HG03064 (cell line): Measurements from ENCODE around the gene INTS7.

ENCODE experiments used
- ATAC-seq: cut with Tn5 transposase; IDR thresholded peaks from one replicate; pipeline ENCODE4 v1.9.1; 2021; ENCODE audit warnings: low read depth; ENCODE audit not compliant: unreplicated experiment

INTS7 gene, protein sequence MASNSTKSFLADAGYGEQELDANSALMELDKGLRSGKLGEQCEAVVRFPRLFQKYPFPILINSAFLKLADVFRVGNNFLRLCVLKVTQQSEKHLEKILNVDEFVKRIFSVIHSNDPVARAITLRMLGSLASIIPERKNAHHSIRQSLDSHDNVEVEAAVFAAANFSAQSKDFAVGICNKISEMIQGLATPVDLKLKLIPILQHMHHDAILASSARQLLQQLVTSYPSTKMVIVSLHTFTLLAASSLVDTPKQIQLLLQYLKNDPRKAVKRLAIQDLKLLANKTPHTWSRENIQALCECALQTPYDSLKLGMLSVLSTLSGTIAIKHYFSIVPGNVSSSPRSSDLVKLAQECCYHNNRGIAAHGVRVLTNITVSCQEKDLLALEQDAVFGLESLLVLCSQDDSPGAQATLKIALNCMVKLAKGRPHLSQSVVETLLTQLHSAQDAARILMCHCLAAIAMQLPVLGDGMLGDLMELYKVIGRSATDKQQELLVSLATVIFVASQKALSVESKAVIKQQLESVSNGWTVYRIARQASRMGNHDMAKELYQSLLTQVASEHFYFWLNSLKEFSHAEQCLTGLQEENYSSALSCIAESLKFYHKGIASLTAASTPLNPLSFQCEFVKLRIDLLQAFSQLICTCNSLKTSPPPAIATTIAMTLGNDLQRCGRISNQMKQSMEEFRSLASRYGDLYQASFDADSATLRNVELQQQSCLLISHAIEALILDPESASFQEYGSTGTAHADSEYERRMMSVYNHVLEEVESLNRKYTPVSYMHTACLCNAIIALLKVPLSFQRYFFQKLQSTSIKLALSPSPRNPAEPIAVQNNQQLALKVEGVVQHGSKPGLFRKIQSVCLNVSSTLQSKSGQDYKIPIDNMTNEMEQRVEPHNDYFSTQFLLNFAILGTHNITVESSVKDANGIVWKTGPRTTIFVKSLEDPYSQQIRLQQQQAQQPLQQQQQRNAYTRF

DNA sequence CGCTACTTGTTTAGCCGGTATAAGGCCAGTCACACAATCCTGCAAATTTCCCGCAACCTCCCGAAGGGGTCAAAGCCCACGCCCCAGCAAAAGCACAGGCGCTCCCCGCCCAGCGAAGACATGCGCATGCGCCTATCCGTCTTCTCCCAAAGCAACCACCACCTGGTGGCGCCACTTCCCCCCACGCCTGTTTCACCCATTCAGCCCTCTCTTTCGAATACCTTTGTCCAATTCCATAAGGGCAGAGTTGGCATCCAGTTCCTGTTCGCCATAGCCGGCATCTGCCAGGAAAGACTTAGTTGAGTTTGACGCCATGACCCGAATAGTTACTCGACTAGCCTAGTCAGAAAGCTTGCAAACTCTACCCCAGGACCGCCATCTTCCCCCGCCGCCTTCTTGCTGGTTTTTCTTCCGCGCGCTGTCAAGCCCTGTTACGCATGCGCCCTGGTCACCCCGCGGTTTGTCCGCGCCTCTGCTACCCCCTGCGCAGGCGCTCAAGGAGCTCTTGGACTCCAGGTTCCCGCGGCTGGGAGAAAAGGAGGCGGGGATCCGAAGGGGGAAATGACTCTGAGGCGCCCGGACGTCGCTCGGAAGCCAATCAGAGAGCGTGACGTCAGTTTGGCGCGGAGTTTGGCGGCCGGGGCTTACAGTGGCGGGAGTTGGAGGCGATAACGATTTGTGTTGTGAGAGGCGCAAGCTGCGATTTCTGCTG is at the start of gene INTS7, which contains the start of gene DTL:
TSS of gene INTS7 (minus strand) at position 435 of the 712 bp plus-strand sequence. CDS start at position 315, 120 bp downstream.
TSS of gene DTL (plus strand) at position 626 of the 712 bp plus-strand sequence. CDS start 143 bp downstream, outside the sequence.
- peak; percentile 67 for ATAC-seq

DNA sequence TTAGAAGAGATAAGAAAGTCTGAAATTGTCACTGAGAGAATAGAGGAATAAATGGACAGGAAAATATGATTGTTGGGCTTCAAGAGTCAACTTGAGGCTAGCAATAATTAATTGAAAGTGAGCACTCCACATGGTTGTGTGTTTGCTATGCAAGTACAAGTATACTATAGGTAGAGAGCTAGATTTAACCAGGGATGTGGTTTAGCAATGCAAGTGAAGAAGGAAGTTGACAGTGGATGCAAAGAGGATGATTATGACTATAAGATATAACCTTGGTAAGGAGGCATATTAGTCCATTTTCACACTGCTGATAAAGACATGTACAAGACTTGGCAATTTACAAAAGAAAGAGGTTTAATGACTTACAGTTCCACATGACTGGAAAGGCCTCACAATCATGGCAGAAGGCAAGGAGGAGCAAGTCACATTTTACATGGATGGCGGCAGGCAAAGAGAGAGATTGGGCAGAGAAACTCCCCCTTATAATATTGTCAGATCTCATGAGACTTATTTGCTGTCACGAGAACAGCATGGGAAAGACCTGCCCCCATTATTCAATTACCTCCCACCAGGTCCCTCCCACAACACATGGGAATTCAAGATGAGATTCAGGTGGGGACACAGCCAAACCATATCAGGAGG is 47.5 kb upstream of the INTS7 start:
- no peak for ATAC-seq

DNA sequence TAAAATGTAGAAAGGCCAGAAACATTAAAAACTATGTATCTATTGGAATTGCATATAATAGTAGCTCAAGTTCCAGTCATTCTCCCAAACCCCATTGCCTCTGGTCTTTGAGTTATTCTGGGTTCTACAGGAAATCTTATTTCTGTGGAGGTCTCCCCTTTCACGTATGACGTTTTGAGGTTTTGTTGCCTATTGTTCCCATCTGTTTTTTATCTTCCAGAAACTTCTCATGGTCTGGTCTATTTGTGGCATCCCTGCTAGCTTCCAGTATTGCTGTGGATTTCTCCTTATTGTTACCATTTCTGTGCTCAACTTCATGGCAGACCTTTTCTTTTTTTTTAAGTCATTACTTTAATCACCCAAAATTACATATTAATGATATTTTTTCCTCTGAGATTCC is 43.5 kb upstream of the INTS7 start:
- ATAC-seq, result no peak

DNA sequence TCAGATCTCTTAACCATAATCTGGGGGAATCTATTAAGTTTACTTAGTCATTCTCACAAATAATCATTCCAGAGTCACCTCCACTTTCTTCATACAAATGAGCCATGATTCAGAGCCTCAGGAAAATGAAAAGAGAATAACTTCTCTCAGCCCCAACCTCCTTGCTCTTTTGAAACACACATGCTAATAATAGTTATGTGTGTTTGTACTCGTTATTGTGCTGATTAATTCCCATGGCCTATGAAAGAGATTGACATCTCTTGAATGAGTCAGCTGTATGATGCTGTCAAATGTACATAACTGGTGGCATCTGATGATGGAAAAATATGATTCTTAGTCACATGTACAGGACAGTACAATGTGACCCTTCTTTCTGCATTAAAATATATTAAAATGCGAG is 41.7 kb upstream of the INTS7 start:
- ATAC-seq, result no peak

DNA sequence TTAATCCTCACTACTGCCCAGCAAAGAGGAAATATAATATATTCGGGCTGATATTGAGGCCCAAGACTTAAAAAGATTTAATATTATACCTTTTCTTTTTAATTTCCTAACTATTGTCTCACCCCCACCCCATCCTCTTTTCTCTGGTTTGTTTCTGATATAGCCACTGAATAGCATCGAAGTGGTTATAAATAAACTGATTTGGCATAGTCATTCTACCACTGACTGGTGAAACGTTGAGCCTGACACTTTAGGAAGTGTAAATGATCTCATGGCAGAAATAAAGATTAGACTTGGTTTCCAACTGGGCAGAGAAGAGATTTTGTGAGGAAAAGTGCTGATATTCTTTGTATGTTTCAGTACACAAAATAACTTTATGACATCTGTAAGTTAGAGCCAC is 39.5 kb upstream of the INTS7 start:
- ATAC-seq, result no peak

DNA sequence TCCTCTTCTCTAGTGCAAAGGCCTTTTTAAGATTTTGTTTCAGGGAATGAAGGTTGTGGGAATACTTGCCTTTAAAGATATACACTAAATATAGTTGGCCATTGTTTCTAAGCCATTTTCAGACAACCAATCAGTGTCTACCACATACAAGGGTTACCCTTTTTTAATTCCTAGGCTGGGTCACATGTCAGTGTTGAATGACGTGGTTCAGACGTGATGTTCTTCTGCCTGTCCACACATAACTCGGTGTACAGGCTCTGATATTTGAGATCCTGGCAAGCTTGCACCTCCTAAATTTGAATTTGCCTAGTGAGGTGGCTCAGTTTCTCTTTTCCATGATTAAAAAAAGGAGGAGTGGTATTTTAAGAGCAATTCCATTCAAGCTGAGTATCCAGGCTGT is 39.0 kb upstream of the INTS7 start:
- no peak for ATAC-seq

DNA sequence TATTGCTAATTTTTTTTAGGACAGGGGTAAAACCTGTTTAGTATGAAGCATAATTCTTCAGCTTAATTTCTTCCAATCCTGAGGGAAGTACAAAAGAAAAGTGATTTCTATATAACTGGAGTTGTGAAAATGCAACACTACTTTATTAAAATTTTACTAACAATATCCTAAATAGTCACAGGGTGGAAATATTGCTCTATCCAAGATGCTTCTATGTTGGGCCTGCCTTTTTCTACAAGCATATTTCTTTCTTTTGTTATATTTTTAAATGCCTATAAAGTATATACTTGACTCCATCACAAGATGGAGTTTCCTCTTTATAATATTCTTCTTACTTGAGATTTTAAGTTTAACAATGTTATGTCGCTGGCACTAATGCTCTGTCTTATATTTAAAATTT is 38.1 kb upstream of the INTS7 start:
- ATAC-seq, result no peak

DNA sequence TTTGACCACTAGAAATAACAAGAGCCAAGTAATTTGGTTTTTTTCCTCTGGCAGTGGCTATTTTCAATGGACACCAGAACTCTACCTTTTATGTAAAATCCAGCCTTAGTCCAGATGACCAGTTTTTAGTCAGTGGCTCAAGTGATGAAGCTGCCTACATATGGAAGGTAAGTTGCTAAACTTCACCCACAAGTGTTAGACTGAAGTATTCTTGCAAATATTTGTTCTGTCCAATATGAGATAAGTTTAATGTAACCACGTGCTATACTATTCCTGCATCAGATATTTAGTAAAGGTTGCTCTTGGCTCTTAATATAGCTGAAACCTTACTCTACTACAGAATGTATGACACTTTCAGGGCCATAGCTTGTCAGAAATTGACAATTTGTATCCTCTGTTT is 36.7 kb upstream of the INTS7 start:
- ATAC-seq, result no peak

DNA sequence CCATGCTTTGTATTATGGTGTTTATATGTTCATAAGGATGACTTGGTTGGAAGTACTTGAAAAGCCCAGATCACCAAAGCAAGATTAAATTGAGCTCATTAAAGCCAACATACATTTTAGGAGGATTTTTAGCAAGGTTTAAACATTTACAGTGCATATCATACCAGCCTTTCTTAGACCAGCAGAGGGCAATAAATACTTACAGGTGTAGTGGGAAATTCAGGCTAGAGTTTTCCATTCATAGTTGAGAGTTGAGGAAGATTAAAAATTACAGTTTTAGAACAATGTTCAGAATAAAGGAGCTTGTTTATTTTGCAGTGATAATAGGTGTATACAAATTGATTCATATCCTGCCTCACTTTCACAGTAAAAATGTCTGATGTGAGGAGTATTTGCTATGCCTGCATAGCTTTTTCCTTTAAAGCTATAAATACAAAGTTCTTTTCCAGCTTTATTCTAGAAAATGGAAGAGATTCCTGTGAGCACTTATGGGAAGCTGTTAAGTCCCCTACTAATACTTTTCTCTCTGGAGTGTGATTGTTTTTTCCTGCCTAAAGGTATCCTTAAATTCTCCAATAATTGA is 35.5 kb upstream of the INTS7 start:
- ATAC-seq, result no peak

DNA sequence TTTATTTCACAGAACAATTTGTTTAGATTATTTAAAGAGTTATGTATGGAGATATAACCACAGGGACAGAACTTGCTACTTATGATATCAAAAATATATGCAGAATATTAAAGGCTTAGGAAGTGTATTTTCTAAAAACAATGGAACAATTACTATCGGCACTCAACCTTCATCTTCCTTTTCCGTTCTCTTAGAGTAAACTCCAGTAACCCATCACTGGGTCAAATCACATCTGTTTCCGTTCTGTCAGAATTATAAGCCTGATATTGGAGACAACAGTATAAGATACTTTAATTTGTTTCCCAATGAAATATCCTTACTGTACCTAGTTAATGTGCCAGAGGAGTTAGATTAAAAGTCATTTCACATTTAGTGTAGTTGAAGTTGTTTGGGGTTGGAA is 32.4 kb upstream of the INTS7 start:
- ATAC-seq, result no peak

DNA sequence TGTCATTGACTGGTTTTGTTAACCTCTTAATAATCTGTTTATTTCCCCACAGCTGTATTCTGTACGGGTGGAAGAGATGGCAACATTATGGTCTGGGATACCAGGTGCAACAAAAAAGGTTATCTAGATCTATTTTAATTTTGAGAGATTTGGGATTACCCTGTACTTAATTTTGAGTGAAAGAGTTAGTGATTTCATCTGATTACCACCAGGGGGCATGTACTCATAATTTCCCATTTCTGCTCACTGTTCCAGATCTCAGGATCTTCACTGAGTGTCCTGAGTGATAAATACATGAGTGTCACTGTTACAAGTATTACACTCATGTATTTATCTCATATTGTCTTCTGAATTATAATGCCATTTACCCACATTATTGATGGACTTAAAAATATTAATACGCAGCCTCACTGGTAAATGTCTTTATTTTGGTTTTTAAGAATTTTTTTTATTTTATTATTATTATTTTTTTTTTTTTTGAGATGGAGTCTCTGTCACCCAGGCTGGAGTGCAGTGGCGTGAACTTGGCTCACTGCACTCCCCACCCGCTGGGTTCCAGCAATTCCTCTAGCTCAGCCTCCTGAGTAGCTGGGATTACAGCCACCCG is 27.6 kb upstream of the INTS7 start:
- ATAC-seq, result no peak

DNA sequence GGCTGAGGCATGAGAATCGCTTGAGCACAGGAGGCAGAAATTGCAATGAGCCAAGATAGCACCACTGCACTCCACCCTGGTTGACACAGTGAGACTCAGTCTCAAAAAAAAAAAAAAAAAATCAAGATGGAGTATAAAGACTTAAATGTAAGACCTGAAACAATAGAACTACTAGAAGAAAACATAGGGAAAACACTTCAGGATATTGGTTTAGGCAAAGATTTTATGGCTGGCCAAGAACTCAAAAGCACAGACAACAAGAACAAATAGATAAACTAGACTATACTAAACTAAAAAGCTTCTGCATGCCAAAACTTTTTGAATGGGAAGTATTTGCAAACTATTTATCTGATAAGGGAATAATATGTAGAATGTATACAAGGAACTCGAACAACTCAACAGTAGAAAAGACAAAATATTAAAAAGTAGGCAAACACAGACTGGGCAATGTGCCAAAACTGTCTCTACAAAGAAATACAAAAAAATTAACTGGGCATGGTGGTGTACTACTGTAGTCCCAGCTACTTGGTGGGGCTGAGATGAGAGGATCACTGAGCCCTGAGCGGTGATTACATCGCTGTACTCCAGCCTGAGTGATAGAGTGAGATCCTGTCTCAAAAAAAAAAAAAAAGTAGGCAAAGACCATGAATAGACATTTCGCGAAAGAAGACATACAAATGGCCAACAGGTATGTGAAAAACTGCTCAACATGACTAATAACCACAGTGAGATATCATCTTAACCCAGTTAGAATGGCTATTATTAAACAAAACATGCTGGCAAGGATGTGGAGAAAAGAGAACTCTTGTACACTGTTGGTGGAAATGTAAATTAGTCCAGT is 25.5 kb upstream of the INTS7 start:
- ATAC-seq, result no peak

DNA sequence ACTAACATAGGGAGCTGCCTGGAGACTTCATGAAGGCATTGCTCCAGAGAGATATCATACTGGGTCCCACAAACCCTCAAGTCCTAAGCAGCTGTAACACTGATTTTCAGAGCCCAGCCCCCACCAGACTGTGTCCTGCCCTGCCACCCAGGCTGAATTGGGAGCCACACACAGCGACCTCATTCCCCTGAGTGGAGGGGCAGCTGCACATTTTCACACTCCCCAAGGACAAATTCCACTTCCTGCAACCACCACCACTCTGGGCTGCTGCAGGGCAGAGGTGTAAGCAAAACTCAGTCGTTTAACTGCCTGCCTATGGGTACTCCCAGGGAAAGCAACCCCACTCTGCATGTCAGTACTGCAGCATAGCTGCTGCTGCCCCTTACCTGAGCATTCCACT is 20.0 kb upstream of the INTS7 start:
- no peak for ATAC-seq

DNA sequence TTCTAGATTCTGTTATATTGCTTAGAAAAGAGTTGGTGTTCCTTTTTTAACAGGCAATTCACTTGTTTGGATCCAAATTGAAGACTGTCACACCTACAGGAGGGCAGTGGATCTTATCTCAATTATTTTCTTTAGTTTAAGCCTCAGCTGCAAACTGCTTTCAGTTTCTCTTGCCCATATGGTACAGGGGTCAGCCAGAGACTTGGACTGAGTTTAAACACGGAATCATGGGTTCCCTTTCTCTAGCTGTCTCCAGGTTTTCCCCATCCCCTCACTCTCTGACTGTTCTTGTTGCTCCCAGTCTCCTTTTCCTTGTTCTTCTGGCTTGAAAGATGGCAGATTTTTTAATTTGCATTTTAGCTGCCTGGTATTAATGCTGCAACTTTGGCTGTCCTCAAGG is 18.6 kb upstream of the INTS7 start:
- no peak for ATAC-seq

DNA sequence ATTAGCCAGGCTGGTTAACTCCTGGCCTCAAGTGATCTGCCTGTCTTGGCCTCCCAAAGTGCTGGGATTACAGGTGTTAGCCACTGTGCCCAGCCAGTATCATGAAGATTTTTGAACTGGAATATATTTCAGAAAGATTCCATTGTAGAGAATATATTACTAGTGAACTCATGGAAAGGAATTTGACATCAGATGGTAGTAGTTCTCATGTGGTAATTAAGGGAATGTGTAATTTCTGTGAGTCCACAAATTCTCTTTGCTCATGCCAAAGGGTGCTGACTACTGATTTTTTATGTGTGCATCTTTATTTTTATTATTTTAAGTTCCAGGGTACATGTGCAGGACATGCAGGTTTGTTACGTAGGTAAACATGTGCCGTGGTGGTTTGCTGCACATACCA is 10.6 kb upstream of the INTS7 start:
- no peak for ATAC-seq

DNA sequence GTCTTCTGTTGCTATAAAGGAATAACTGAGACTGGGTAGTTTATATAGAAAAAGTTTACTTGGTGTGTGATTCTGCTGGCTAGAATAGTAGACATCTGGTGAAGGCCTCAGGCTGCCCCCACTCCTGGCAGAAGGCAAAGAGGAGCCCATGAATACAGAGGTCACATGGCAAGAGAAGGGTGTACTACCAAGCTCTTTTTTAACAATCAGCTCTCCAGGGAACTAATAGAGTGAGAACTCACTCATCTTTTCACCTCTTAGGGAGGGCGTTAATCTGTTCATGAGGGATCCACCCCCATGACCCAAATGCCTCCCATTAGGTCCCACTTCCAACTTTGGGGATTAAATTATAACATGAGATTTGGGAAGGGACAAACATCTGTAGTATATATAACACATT is 9.5 kb upstream of the INTS7 start:
- no peak for ATAC-seq

DNA sequence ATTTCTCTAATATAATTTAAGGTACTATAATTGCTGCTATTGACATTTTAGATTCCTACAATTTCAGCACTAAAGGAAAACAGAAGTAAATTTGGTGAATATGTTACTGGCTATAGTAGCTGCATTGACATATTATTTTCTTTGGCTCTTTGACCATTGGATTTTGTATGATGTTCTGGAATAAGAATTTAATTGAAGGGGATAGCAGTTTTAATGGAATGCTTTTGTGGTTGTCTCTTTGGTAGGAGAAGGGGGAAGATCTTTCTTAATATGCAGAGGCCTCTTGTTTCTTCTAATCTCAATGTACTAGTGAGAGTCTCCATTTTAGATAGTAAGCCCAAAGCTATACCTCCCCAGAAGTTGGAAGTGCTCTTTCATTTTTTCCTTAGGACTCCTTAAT is 7.1 kb upstream of the INTS7 start:
- no peak for ATAC-seq

DNA sequence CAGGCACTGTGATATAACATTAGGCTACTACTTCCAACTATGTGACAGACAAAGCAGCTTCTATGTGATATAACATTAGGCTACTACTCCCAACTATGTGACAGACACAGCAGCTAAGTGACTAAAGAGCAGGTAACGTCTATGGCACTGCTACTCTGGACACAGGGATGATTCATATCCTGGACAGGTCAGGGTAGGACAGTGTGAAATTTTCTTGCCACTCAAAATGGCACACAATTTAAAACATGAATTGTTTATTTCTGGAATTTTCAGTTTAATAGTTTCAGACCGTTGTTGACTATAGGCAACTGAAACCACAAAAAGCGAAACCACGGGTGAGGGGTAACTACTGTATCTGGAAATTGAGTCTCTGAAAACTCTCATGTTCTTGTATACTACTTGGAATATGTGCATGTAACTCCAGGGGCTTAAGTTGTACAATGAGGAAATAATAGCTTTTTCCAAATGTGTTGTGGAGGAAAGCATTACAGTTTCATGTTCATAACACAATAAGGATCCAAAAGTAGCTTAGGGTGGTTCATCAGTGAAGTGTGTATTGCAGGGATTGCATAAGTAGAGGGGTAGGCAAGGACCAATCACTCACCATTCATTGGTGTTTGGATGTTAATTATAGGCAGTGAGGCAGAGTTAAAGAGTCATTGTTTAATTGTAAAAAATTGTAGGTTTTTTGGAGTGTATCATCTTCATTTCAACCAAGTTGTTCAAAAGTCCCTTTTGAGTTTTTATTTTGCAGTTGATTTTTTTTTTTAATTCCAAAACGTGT is 5.5 kb upstream of the INTS7 start:
- no peak for ATAC-seq
